HG02642 (cell line): ENCODE results near the gene CENPO.

Experiments
- ATAC-seq: cut with Tn5 transposase; IDR thresholded peaks from one replicate; pipeline ENCODE4 v1.9.1; 2021; ENCODE audit warnings: mild to moderate bottlenecking; ENCODE audit not compliant: unreplicated experiment, poor library complexity

The CENPO gene

DNA sequence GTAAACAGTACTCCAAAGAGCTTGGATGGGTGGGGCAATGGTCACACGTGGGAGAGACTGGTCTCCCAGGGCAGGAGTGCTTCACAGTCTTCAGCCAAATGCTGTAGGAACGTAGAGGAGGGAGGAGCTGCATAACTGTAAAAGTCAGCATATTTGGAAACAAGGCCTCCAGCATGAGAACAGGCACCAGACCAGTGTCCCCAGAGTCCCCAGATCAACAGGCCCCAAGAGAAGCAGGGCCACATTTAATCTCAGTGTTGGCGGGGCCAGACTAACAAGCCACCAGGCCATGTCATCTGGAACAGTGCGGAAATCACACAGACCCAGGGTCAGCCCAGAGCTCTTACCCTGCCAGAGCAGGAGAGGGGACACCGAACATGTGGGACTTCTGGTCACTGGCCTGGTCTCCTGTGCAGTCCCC, 63.6 kb downstream of the CENPO start:
- ATAC-seq = no peak

DNA sequence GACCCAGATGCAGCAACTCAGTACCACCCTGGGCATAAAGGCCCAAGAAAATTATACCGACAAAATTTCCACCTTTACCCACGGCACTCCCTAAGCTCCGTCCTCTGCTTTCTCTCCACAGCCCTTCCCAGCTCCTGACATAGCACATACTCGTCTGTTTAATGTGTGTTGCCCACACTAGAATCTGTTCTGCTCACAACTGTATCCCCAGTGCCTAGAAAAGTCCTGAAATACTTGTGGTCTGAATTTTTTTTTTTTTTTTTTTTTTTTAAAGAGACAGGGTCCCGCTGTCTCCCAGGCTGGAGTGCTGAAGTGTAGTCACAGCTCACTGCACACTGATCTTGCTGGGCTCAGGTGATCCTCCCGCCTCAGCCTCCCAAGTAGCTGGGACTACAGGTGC, 64.5 kb downstream of the CENPO start:
- ATAC-seq = no peak

DNA sequence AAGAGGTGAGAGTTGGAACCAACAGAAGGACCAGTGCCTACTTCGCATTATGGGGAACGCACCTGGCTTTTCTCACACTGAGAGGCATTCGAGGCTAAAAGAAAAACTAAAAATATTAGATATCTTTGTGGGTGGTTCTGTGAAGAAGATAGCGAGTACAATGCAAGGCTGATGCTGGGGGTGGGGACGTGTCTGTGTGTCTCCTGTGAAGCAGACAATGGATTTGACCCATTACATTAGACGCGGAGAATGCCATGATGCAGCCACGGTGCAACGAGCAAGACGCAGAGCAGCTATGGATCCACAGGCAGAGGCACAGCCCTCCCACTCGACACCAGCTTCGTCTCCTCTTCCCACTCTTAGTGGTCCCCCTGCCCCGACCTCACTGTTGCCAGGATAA, 65.8 kb downstream of the CENPO start:
- ATAC-seq = no peak

DNA sequence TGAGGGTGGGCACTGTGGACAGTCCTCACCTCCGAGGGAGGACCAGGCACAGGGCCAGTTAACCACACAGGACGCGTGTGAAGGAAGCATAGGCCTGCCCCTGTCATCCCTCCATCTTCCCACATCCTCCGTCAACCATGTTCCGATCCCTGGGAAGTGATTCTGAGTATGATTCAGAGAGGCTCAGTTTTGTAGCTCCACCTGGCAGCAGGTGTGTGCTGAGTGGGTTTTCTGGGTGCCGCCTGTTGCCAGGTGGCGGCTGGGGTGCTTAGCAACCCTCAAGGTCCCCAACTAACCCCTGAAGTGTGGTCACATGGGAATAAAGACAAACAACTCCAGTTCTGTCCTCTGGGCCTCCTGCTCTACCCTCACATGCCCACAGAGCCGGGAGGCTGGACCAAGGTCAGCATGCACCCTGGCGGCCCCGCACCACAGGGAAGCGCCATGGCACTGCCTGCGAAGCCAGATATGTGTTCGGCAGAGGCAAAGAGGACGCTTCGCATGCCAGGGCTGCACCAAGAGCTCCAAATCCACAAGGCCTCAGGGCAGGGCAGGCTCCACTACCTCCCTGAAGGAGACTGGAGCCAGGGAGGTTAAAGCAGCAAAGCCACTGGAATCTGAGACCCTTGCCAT, 66.9 kb downstream of the CENPO start:
- ATAC-seq = no peak

DNA sequence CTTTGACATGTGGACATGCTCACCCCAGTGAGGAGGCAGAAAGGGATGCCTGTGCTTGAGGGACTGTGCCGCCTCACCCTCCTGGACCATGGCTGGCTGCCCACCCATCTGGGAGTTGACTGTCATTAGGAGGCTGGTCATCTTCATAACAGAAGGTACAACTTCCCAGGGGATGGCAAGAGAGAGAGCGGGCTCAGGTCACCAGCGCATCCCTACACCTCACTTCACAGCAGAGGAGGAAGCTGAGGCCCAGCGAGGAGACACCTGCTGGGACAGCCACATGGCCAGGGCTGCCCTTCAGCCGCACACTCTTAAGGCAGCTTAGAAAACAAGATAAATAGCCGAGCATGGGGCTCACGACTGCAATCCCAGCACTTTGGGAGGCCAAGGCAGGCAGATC, 67.4 kb downstream of the CENPO start:
- ATAC-seq = no peak

DNA sequence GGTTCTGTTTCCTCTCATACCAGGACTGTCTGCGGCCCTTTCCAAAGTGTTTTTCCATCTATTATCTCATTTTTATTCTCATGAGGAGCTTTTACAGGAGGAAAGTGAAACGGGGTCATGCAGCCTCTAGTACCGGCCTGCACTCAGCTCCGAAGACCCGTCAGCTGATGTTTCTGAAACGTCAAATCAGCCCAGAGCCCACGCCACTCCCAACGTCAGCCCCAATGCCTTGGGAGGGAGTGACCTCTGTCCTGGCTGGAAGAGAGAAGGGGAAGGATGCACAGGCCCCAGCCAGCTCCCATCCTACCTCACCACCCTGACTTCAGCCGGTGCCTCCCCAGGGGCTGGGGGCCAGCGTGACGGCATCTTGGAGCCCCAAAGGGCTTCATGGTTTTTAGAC, 68.3 kb downstream of the CENPO start:
- no peak for ATAC-seq

DNA sequence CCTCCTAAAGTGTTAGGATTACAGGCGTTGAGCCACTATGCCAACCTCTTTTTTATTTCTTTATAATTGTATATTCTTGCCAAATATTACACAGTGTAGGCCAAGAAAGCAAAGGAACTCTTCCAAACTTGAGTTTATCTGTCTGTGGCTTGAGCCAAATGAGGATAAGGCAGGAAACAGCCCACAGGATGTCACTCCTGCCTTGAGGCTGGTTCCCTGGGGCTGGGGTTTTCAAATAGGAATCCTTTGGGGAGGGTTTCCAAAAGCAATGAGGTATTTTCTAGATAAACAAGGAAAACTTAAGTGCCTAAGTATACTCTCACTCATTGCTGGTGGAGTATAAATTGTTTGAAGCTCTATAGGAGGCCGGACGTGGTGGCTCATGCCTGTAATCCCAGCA, 70.4 kb downstream of the CENPO start:
- ATAC-seq = no peak

DNA sequence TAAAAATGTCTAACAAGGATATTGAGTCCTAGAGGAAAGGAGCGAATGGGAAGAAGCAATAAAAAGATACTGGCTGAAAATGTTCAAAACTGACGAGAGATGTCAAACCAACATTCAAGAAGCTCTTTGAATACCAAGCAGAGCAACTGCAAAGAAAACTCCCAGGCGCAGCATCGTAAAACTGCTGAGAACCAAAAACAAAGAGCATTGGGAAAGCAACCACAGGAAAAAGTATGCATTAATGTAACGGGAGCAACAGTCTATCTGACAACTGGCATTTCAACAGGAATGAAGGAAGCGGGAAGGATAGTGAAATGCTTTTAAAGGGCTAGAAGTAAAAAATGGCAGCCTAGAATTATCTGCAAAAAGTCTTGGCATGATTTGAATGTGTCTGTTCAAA, 73.7 kb downstream of the CENPO start:
- ATAC-seq = no peak

DNA sequence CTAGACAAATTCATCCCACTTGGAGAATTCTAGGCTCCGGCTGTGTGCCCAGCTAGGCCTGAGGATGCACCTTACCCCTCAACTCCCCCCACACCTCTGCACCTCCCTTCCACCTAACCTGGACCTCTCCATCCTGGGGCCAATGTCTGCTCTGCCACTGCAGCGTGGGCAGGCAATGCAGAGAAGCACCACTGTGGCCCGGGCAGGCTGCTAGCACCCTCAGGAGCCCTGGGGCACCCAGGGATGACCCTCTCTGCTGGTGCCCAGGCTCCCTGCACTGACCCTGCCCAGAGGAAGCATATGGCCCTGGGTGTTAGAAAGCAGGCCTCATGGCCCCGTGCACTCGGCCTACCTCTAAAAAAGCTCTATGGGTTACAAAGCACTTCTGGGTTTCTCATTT, 77.2 kb downstream of the CENPO start:
- no peak for ATAC-seq

DNA sequence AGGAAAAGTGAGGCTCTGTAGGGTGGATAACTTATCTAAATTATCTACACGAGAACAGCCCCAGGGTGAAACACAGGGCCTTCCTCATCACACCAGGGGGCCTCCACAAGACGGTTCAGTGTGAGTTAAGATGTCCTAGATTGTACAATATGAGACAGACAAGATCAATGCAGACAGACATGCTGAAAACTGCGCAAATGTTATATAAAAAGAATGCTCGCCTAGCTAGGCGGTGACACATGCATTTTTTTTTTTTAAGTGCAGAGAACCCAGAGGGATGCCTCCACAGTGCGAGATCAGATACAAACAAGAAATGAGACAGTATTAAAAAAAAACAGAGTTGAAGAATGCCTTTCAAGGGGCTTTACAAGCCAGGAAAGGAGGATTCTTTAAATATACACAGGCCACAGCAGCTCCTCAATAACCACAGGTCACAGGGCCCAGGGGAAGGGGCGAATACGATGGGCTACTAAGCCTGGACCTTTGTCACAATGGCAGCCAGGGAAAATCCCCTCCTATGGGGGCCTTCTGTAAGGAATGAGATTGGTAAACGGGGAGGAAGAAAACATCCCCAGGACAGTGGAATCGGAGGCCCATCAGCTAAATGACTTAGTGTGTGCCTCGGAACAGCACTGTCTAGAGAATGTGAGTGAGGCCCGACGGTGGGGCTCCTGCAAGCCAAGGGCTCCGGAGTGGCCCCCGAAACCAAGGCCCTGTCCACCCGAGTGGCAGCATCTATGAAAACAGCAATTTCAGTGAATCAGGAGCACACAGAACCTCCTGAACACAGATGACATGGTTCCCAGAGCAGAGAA, 77.9 kb downstream of the CENPO start:
- ATAC-seq = no peak

DNA sequence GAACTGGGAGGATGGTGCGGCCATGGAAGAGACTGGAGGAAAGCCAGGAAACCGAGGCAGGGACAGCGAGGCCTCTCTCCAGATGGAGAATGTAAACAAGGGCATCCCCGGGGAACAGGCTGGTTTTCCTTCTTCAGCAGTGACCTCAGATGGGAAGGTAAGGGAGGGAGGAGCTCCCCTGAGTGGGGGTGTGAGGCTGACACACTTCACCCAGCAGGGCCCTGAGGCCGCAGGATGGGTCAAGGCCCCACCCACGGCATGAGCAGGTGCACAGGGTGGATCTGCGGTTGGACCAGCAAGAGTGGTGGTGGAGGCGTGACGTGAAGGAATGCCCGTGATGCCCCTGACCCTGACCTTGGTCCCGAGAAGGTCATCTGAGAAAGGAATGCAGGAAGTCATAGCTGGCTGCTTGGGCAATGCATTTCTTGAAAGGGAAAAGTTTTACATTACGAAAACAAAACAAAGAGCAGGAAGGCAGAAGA, 78.7 kb downstream of the CENPO start:
- no peak for ATAC-seq
